Effector memory CD8-positive, alpha-beta T cell (primary cell): ENCODE results near the gene STAT1.
A peak's percentile ranks its signal among the peaks of the same experiment; 100 is the strongest.

ENCODE experiments used
- ATAC-seq: fragments of 150-1000 bp; cut with Tn5 transposase; replicated peaks from 2 replicates; pipeline ENCODE4 v1.10.0; 2021; ENCODE audit warnings: mild to moderate bottlenecking, moderate library complexity
- DNase-seq, 3 experiments: peaks; one replicate each; pipeline ENCODE4 v3.0.0; 2021
- H3K27ac Mint-ChIP-seq, 2 donors: one replicate each; pipeline ENCODE4 v1.8.0; 2022; ENCODE audit warnings: mild to moderate bottlenecking in 2 of 2, mixed read lengths in 2 of 2, moderate library complexity in 2 of 2
- H3K27me3 Mint-ChIP-seq, 2 donors: one replicate each; pipeline ENCODE4 v1.8.0; 2022; ENCODE audit warnings: mixed read lengths in 2 of 2
- H3K36me3 Mint-ChIP-seq: one replicate; pipeline ENCODE4 v1.8.0; 2022; ENCODE audit warnings: mild to moderate bottlenecking, moderate library complexity, mixed read lengths; ENCODE audit not compliant: insufficient read depth
- H3K4me1 Mint-ChIP-seq, 2 donors: one replicate each; pipeline ENCODE4 v1.8.0; 2022; ENCODE audit warnings: low read depth in 2 of 2, mixed read lengths in 2 of 2
- H3K4me3 Mint-ChIP-seq, 2 donors: one replicate each; pipeline ENCODE4 v1.8.0; 2022; ENCODE audit warnings: mild to moderate bottlenecking in 2 of 2, mixed read lengths in 2 of 2, moderate library complexity in 2 of 2
- H3K9me3 Mint-ChIP-seq, 2 donors: one replicate each; pipeline ENCODE4 v1.8.0; 2022; ENCODE audit warnings: mixed read lengths in 2 of 2

The STAT1 gene

DNA sequence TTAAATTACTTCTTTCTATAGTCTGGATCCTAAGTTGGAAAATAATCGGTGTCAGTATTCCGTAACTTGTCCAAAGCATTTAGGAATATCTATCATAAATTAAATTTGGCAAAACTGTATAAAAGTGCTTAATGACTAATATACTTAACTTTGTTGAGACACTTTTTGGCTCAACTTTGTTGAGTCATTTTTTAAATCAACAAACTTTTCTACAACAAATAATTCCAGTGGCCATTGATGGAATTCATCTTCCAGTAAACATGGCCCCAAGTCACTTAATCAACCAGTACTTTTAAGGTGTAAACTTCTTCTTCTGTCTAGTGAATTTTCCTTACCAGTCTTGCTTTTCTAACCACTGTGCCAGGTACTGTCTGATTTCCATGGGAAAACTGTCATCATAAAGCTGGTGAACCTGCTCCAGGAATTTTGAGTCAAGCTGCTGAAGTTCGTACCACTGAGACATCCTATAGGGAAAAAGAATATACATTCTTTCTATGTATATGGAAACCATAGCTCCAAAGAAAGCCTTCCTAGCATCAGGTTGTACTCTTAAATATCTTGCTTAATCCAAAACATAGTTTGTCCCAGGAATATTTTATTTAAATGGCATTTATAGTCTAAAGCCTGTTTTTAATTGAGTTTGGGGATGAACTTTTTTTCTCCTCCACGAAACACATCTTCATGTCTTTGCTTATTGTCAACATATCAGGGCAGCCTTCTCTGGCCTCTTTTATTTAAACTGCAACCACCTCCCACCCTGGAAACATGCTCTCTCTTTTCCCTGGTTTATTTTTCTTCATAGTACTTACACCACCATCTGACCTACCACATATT lies 4.2 kb downstream of the STAT1 start:
- DNase-seq (no peak), ATAC-seq (no peak)
- H3K9me3 Mint-ChIP-seq: no peaks in the 10 kb centered on the region
- peaks cover 28 to 37% of the 10 kb centered on the region in 2 donors for H3K4me1 Mint-ChIP-seq
- peak overlapping the region in 1 of 2 donors; percentile 6 for H3K27ac Mint-ChIP-seq
- peaks cover 62% of the 10 kb centered on the region for H3K36me3 Mint-ChIP-seq
- H3K4me3 Mint-ChIP-seq: peak overlapping the region; percentile 35 to 51
- no peaks in the 10 kb centered on the region for H3K27me3 Mint-ChIP-seq

DNA sequence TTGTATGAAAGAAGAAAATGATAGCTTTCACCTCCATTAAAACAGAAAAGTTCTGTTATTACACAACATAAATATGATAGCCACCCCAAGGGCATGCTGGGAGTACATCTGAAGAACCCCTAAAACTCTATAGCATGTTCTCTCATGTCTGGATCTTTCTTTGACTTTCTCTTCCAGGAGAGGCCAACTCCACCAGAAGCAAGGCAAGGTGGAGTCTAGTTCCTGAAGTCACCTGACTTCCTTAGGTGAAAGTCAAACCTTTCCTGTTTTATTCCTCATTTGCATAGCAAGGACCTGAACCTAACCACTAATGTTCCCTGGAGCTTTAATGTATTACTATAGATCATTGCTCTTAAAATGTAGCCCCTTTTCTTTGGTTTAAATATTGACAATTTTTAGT lies 5.7 kb downstream of the STAT1 start:
- H3K4me3 Mint-ChIP-seq: no peak overlapping the region
- no peaks in the 10 kb centered on the region for H3K9me3 Mint-ChIP-seq
- no peak for ATAC-seq
- H3K27ac Mint-ChIP-seq: no peak overlapping the region
- peaks cover 77% of the 10 kb centered on the region for H3K36me3 Mint-ChIP-seq
- no peaks in the 10 kb centered on the region for H3K27me3 Mint-ChIP-seq
- no peak for DNase-seq
- peaks cover 36 to 37% of the 10 kb centered on the region in 2 donors for H3K4me1 Mint-ChIP-seq

DNA sequence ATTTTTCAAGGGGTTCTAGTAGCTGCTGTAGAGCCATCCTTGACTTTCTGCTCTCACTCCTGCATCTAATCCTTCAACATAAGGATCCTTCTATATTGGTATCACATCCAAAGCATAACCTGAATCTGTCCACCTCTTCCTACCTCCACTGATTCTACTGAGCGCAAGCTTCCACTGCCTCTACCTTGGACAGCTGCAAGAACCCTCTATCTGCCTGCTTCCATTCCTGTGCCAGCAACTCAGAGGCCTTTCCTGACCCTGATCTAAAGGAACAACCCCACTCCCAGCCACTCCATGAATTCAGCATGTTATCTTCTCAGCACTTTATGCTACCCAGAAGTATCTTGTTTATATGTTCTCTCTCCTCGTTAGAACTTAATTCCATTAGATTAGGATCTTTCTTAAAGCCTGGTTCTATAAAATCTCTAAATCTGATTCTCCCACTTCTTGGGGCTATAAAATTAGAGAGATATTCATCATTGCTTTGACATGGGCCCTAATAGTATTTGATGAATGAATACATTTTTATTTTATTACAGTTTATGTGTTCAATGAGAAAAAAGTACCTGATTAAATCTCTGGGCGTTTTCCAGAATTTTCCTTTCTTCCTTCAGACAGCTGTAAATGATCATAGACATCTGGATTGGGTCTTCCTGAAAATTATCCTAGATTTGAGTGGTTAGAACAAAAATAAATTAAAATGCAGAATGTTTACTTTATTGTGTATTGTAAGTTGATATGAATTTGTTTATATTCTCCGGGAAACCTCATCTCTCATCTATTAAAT lies 6.8 kb downstream of the STAT1 start:
- H3K27me3 Mint-ChIP-seq: no peaks in the 10 kb centered on the region
- no peak for DNase-seq
- H3K9me3 Mint-ChIP-seq: no peaks in the 10 kb centered on the region
- H3K27ac Mint-ChIP-seq: peak overlapping the region; percentile 29 to 45
- peaks cover 37 to 40% of the 10 kb centered on the region in 2 donors for H3K4me1 Mint-ChIP-seq
- H3K4me3 Mint-ChIP-seq: peak overlapping the region in 1 of 2 donors; percentile 3
- no peak for ATAC-seq
- H3K36me3 Mint-ChIP-seq: peaks cover 88% of the 10 kb centered on the region

DNA sequence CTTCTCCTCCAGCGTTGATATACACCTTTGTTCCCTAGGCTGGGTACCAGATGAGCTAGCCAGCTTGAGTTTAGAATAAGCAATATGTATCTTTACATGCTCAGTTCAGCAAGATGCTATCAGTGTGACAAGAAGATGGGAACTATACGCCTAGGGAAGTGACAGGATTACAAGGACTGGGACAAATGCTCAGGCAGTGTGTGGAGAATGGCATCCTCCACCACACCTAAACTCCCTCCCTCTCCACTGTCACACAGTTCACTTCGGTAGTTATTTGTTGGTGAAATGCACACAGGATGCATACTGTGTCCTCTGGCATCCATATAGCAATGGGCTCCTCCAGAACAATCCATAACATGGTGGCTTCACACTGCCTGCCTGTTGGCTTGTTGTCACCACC lies 7.7 kb downstream of the STAT1 start:
- DNase-seq (no peak), ATAC-seq (no peak)
- H3K27ac Mint-ChIP-seq: peak overlapping the region; percentile 45 to 55
- H3K36me3 Mint-ChIP-seq: peaks cover 91% of the 10 kb centered on the region
- no peaks in the 10 kb centered on the region for H3K27me3 Mint-ChIP-seq
- H3K9me3 Mint-ChIP-seq: no peaks in the 10 kb centered on the region
- peaks cover 35 to 40% of the 10 kb centered on the region in 2 donors for H3K4me1 Mint-ChIP-seq
- no peak overlapping the region for H3K4me3 Mint-ChIP-seq

DNA sequence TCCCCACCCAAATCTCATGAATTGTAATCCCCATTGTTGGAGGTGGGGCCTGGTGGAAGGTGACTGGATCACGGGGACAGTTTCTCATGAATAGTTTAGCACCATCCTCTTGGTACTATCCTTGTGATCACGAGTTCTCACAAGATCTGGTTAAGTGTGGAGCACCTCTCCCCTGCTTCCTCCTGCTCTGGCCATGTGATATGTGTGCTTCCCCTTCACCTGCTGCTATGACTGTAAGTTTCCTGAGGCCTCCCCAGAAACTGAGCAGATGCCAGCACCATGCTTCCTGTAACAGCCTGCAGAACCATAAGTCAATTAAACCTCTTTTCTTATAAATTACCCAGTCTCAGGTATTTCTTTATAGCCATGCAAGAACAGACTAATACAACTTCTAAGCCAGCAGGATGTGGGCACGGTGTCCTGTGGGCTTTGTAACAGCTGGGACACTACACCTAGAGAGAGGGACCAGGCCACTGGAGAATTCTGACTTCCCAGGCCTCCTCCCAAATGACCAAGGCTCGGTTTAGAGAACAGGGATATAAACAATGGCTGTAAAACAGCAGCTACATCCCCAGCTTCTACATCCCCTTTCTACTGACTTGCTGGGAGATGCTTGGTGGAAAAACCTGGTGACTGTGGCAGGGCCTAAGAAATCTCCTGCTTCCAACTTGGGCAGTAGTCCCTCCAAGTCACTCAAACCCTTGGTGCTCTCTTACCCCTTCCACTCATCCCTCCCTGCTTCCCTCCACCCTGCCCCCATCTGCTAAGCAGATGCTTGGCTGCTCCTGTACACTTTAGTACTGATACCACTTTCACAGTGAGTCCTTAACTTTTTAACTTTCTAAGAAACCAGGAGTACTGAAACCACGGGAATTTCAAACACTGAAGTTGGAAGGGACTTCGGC lies 10.3 kb downstream of the STAT1 start:
- H3K4me3 Mint-ChIP-seq: peak overlapping the region in 1 of 2 donors; percentile 5
- DNase-seq: no peak
- ATAC-seq: no peak
- no peaks in the 10 kb centered on the region for H3K27me3 Mint-ChIP-seq
- peak overlapping the region; percentile 82 to 84 for H3K27ac Mint-ChIP-seq
- peaks cover 95% of the 10 kb centered on the region for H3K36me3 Mint-ChIP-seq
- peaks cover 33 to 34% of the 10 kb centered on the region in 2 donors for H3K4me1 Mint-ChIP-seq
- H3K9me3 Mint-ChIP-seq: no peaks in the 10 kb centered on the region

DNA sequence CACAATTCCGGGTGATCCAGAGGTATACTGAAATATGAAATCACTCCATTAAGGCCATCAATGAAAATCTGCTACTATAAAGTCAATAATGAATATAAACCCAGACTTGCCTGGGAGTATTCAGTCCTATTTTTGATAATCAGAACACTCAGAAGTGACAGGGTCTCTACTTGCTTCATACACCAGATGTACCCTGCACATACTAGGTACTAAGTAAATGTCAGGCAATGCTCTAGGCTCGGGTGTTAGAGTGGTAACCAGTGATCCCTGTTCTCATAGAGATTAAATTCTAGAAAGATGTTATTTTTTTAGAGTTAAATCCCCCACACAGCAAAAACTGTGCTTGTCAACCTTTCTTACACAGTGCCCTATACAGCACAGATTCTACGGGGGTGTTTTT lies 12.3 kb downstream of the STAT1 start:
- DNase-seq (no peak), ATAC-seq (no peak)
- H3K9me3 Mint-ChIP-seq: no peaks in the 10 kb centered on the region
- peak overlapping the region; percentile 82 to 84 for H3K27ac Mint-ChIP-seq
- H3K27me3 Mint-ChIP-seq: no peaks in the 10 kb centered on the region
- peaks cover 94% of the 10 kb centered on the region for H3K36me3 Mint-ChIP-seq
- peaks cover 27 to 28% of the 10 kb centered on the region in 2 donors for H3K4me1 Mint-ChIP-seq
- no peak overlapping the region for H3K4me3 Mint-ChIP-seq

DNA sequence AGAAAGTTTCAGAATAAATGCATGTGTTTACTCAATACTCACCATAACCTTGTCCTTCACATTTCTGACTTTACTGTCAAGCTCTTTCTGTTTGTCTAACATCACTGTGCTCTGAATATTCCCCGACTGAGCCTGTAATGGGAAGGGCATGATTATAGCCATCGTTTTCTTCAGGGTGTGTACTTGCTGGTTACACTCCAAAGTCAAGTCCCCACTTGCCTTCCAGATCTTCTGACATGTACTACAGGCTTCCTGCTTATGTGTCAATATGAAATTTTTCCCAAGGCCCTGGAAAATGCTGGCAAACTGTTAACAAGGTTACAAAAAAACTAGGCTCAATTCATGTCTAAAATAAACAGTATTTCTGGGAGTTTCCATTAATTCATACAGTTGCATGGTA lies 12.9 kb downstream of the STAT1 start:
- no peak for DNase-seq
- no peak overlapping the region for H3K4me3 Mint-ChIP-seq
- ATAC-seq: no peak
- H3K9me3 Mint-ChIP-seq: no peaks in the 10 kb centered on the region
- H3K27me3 Mint-ChIP-seq: no peaks in the 10 kb centered on the region
- H3K4me1 Mint-ChIP-seq: peaks cover 22 to 30% of the 10 kb centered on the region in 2 donors
- H3K36me3 Mint-ChIP-seq: peaks cover 94% of the 10 kb centered on the region
- peak overlapping the region; percentile 82 to 84 for H3K27ac Mint-ChIP-seq

DNA sequence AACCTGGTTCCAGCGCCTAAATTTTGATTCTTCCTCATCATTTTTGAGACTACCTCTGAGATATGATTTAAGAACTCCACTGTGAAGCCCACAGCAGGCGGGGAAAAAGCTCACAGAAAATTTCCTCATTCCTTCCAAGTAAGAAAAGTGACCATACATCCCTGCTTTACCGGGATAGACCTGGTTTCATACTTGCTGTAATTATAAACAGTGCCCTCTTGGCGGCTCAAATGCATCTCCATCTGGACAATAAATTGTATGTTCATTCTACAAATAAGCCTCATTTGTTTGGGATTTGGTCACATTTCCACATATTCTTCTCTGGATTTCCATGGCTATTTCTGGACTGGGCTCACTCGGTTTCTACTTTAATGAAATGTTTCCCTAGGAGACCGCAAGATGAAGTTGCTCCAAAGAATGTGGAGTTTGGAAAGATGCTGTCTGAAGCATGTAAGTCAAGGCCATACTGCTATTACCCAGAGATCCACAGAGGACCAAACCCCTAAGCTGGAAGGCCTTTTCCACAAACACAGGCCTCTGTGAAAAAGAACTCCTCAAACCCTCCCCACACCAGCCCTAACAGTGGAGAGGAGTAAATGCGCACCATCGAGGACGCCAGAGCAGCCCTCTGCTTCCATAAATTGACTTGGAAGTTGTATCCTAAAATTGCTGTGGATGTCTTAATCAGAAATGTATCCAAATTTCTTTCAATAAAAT lies 13.9 kb downstream of the STAT1 start:
- peak overlapping the region; percentile 25 to 87 for H3K27ac Mint-ChIP-seq
- H3K4me3 Mint-ChIP-seq: no peak overlapping the region
- H3K4me1 Mint-ChIP-seq: peaks cover 28 to 32% of the 10 kb centered on the region in 2 donors
- peaks cover 95% of the 10 kb centered on the region for H3K36me3 Mint-ChIP-seq
- H3K9me3 Mint-ChIP-seq: no peaks in the 10 kb centered on the region
- no peaks in the 10 kb centered on the region for H3K27me3 Mint-ChIP-seq
- ATAC-seq (no peak), DNase-seq (no peak)

DNA sequence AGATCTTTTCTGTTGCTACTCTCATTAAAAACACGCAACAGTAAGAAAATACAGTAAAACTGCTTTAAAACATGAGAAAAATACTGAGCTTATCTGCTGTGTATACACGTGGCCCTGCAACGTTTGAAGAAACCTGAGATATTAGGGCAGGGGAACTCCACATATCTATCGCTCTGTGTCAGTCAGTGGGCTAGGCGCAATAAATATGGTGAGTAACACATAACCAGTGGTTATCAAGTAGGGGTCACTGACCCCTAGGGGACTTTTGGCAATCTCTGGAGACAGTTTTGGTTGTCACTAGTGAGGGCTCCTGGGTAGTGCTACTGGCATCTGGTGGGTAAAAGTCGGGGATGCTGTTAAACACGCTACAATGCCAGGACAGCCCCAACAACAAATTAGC lies 14.9 kb downstream of the STAT1 start:
- H3K27ac Mint-ChIP-seq: peak overlapping the region; percentile 25 to 87
- H3K4me3 Mint-ChIP-seq: no peak overlapping the region
- H3K9me3 Mint-ChIP-seq: no peaks in the 10 kb centered on the region
- H3K36me3 Mint-ChIP-seq: peaks cover 95% of the 10 kb centered on the region
- DNase-seq: no peak
- peak; percentile 74 for ATAC-seq
- peaks cover 33 to 36% of the 10 kb centered on the region in 2 donors for H3K4me1 Mint-ChIP-seq
- H3K27me3 Mint-ChIP-seq: no peaks in the 10 kb centered on the region

DNA sequence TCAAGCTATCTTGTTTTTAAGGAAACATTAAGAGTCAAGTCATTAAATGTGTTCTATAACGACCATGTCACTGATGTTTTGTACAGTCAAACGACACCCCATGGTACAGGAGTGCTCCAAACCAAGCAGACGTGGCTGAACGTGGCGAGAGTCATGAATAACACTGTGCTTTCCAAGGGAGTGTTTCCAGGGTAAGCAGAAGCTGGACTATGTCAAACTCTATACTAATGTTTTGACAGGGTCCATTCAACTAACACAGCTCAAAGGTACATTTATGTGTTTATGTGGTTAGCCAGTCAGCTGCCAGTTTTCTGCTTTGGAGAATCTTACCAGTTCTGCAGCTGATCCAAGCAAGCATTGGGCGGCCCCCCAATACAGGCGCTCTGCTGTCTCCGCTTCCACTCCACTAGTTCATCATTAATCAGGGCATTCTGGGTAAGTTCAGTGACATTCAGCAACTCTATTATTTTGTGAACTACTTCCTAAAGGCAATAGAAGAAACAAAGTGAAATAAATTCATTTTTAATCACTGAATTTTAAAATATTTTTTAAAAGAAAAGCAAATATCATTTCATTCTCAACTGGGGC lies 16.4 kb downstream of the STAT1 start:
- H3K27me3 Mint-ChIP-seq: no peaks in the 10 kb centered on the region
- H3K4me1 Mint-ChIP-seq: peaks cover 34 to 35% of the 10 kb centered on the region in 2 donors
- H3K36me3 Mint-ChIP-seq: peaks cover 95% of the 10 kb centered on the region
- H3K9me3 Mint-ChIP-seq: no peaks in the 10 kb centered on the region
- no peak for ATAC-seq
- H3K27ac Mint-ChIP-seq: peak overlapping the region; percentile 81 to 87
- H3K4me3 Mint-ChIP-seq: no peak overlapping the region
- no peak for DNase-seq

DNA sequence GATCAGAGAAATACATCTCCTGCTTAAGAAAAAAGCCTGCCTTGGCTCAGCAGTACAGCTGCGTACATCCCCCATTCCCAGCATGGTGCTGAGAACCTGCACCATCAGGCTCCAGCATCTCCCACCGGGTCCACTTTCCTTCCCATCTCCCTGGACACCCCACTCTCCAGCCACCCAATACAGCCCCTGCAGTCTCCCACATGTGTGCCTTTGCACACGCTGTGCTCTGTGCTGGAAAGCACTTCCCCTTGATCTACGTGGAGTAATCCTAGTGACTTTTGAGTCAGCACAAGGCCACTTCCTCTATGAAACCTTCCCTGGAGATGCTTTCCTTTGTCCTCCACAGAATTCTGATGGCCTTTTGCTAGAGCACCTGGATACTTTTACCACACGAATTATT lies 17.0 kb downstream of the STAT1 start:
- no peaks in the 10 kb centered on the region for H3K9me3 Mint-ChIP-seq
- peaks cover 29 to 31% of the 10 kb centered on the region in 2 donors for H3K4me1 Mint-ChIP-seq
- no peaks in the 10 kb centered on the region for H3K27me3 Mint-ChIP-seq
- no peak overlapping the region for H3K4me3 Mint-ChIP-seq
- H3K36me3 Mint-ChIP-seq: peaks cover 95% of the 10 kb centered on the region
- ATAC-seq (no peak), DNase-seq (no peak)
- H3K27ac Mint-ChIP-seq: peak overlapping the region; percentile 81 to 87

DNA sequence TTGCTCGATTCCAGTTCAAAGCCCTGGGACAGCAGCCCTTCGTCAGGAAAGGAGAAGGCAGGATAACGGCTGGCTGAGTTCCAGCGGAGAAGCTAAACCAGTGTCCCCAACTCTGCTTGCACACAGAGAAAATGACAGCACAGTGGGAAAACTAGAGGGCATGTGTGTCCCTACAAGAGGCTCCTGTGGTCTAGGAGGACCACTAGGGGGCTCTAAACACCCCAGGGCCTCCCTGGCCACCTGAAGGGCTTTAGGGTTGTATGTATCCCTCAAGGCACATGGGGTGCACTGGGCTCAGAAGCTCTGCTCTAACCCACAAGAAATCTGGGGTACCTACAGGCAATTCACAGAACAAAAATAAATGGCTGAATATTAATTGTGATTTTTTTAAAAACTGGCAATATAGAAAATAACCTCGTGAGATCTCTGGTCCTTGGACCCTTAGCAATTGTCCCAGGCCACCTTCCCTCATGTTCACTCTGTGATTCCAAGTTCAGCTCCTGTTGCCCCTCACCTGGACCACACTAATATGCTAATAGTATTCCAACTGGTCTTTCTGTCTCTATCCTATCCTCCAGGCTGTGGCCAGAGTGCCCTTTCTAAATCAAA lies 17.5 kb downstream of the STAT1 start:
- Mint-ChIP-seq H3K4me3 (no peak overlapping the region), H3K36me3 (peaks cover 98% of the 10 kb centered on the region), H3K27me3 (no peaks in the 10 kb centered on the region), H3K27ac (peak overlapping the region; percentile 81 to 87), H3K4me1 (peaks cover 28 to 30% of the 10 kb centered on the region in 2 donors), H3K9me3 (no peaks in the 10 kb centered on the region)
- DNase-seq (peak; percentile 29 to 31 (median 30)), ATAC-seq (peak; percentile 79)
